HG02588 (cell line): Measurements from ENCODE around the gene TAC3.
"Not testable (repeated sequence)": the region's sequence is repeated elsewhere in the genome, so short reads cannot be mapped to it uniquely, and the experiment has no call there.

ENCODE experiments used
- ATAC-seq: cut with Tn5 transposase; IDR thresholded peaks from one replicate; pipeline ENCODE4 v1.9.1; 2021; ENCODE audit warnings: mild to moderate bottlenecking, moderate library complexity; ENCODE audit not compliant: unreplicated experiment

Gene TAC3

DNA sequence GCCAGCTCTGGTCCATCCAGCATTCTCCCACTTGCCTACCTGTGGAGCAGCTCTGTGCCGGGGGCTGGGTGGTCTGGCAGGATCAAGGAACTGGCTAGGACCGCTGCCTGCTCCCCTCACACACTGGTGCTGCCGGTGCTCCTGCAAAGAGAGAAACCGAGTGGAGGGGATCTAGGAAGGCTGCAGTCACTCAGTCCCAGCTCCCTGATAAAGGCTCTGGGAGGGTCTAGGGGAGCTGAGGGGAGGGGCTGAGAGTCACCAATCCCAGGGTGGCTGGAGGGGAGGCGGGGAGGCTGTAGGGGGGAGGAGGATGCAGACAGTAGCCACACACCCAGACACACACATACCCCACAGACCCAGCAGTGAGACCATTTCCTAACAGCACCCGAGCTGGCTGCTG, at the start of gene TAC3:
Gene TAC3, minus strand, starts transcription at position 182 of the 400 bp plus-strand sequence. CDS start 732 bp downstream, outside the sequence.
- no peak for ATAC-seq

DNA sequence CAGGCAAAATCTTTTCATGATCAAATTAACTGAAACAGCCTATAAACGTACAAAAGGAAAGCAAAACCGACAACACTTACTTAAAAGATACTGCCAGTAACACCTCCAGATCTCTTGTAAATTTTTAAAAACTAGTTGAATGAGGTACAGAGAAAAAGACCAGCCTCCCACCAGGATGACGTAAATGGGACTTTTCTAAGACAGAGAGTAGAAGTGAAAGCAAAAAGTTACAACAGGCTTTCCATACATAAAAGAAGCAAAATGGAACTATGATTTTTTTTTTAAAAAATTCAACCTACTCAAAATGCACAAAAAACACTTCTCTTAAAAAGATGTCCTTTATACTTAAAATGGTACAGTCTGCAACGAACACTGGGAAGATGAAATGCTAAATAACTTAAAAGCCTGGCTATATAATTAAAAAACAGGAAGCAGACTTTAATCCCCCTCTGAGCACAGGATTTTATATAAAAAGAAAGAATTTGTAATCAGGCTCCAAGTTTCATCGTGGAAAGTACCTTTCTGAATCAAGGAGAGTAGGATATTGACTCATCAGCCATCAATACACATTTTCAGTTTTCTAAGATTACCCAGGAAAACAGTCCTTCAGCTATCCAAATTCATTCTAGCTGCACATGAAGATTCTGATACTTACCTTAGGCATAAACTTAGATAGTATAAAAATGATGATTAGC, 47.8 kb upstream of the TAC3 start:
- peak; percentile 81 for ATAC-seq

GRCh38 chr12:57058454-57058853, 42.1 kb upstream of the TAC3 start:
- no peak for ATAC-seq

DNA sequence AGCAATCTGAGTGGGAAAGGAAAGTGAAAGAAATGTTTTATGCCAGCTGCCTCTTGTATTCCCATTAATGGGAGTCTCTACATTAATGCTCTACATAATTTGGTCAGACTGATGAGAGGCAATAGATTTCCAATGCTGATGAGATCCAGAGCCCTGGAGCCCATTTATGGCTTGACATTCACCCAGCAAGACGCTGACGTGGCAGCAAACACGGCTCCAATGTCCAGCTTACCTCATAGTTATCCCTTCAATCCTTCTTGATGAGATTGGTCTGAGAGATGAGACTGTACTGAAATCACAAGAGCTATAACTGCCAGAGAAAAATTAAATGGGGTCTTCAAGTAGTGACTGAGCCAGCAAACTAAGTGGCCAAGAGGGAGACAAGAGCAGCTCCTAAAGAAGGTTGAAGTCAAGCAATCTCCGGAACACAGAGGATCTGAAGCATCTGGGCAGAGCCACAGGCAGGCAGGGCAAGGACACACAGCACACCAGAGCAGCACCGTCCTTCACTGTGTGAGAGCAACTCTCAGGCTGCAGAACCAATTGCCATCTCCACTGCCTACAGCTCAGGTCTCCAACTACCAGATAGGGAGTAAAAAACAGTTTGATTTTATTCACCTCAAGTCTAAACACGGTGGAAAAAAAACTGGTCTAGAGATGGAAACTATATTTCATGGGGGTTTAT, 40.9 kb upstream of the TAC3 start:
- ATAC-seq: no peak

- ATAC-seq: no peak
These were observed 39.5 kb upstream of the TAC3 start for GRCh38 chr12:57055824-57056223.

DNA sequence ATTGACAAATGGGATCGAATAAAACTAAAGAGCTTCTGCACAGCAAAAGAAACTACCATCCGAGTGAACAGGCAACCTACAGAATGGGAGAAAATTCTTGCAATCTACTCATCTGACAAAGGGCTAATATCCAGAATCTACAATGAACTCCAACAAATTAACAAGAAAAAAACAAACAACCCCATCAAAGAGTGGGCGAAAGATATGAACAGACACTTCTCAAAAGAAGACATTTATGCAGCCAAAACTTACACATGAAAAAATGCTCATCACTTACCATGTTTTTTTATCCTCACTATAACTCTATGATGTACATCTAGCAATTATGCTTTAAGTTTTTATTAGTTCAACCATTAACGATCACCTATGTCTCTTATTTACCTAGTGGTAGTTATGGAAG, 37.6 kb upstream of the TAC3 start:
- ATAC-seq: not testable (repeated sequence)

- ATAC-seq: not testable (repeated sequence)
These were observed 36.8 kb upstream of the TAC3 start for GRCh38 chr12:57053146-57053545.

DNA sequence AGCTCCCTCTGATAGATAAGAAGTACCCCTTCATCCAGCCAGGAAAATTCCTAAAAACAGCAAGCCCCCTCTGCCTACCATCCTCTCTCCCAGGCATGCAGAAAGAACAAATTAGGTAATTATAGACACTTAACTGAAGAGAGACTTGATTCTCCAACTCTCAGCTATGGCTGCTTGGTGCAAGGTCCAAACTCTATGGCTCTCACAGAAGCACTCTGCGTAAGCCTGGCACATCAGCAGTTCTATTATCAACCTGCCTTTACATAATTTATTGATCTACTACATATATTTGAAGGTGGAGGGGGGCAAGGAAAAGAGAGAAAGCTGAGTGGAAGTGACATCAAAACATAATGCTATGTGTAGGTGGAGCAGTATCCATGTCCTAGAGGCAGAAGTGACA, 34.7 kb upstream of the TAC3 start:
- no peak for ATAC-seq

GRCh38 chr12:57049890-57050289, 33.6 kb upstream of the TAC3 start, which contains the start of gene MYO1A:
Gene MYO1A (minus strand): TSS chr12:57050129. CDS start chr12:57048323, 1,806 bp downstream.
- no peak for ATAC-seq

- no peak for ATAC-seq
These were observed 32.8 kb upstream of the TAC3 start for GRCh38 chr12:57049119-57049446.

DNA sequence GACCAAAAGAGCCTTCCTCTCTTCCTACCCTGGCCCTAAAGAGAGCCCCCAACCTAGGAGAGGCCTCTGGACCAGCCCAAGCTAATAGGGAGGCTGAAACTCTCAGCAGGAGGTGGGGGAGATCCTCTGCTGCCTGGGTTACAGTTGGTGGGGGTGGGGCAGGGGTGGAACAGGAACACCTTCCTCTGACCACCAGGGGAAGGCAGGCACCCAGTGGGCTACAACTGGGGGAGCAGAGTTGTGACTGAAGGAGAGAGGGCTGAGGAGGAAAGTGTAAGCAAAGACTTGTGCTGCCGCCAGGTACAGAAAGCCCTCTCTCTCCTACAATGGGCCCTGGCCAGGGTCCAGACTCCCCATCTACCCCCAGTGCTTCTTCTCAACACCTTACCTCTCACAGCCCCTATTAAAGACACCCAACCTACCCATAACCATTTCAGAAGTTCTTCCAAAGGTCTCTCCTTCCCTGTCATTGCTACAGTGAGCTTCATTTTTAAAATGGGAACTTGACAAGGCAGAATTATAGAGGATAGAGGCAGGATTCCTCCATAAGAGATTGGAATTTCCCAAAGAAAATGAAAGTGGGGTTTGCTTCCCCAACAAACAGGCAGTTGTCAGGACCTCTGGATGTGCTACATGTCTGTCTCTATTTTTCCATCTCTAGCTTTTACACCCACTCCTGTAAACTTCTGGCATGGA, 32.2 kb upstream of the TAC3 start:
- ATAC-seq: no peak

DNA sequence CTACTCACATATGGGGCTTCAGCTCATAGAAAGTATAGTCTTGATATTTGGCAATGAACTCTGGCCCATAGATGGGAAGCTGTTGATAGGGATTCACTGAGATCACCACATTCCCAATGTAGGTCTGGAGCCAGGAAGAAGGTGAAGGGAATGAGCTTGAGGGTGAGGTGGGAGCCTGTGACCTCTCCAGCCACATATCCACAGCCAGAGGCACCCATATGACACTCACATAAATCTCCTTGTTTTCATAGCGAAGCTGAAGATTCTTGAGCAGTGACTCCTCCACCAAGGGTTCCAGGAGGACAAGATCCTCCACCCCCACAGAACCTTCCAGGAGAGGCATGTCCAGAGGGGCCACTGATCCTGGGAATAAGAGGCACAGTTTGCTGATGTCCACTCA, 31.7 kb upstream of the TAC3 start:
- no peak for ATAC-seq

DNA sequence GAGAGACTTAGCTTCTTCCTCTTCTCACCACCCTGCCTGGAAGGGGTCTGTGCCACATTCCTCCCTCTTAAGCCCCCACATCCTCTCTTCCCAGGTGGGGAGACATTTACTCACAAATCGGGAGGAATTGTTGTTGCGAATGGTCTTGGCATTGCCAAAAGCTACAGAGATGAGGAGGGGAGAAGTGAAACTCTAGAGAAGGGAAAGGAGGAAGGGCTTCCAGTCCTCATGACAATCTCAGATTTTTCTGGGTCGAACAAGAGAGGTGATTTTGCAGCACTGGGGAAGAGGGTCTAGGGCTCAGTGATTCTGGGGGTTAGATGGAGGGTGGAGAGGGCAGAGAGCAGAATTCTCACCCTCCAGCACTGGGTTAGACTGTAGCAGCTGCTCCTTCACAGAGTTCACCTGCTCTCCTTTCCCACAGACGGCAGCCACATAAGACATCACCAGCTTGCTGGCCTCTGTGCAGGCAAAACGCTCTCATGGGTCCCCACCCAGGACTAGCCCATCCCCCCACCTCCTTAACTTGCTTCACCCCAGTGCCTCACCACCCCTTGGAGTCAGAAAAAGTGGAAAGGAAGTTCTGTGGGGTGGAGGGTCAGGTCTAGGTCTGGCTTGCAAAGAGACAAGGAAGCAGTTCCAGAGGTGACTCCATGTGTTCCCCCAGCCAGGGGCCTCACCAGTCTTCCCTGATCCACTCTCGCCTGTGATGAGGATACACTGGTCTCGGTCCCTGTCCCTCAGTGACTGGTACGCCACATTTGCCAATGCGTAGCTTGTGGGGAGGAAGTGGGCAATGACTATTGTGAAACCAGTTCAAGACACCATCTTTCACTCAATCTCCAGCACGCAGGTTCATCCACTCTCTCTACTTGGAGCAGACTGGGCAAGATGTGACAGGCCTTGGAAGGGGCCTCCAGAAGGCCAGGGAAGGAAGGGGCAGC, 30.9 kb upstream of the TAC3 start:
- no peak for ATAC-seq

GRCh38 chr12:57046086-57046791, 29.9 kb upstream of the TAC3 start:
- no peak for ATAC-seq

DNA sequence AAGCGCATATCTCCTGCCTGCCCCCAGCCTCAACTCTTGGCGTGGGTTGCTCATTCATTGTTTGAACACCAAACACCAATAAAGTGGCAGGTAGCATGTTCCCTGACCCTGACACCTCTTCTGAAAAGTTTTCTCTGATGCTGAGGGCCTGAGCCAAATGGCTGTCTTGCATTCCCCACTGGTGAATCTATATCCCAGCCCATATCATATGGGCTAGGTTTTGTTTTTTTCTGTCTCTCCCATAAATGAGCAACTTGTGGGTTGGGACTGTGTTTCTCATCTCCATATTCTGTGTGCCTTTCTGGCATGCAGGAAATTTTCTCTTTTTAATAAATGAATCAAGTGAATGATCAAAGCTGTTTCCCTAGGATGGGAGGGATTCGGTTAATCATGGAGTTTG, 28.6 kb upstream of the TAC3 start:
- no peak for ATAC-seq

GRCh38 chr12:57044468-57044867, 28.1 kb upstream of the TAC3 start:
- ATAC-seq: no peak

DNA sequence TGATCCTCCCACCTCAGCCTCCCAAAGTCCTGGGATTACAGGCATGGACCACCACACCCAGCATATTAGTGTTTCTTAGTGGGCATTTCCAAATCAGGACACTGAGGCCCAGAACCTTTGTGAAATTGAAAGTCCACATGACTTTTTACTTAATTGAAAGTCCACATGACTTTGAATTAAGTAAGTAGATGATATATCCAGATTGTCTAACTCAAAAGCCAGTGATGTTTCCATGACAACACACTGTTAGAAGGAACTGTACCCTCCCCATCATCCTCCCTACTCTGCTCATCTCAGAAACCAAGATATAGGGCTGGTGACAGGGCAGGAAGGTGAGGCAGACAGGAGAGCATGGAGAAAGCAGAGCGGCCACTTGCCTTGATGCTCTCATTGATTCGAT, 26.4 kb upstream of the TAC3 start:
- no peak for ATAC-seq

- ATAC-seq: no peak
These were observed 24.4 kb upstream of the TAC3 start for GRCh38 chr12:57040750-57041149.

GRCh38 chr12:57040211-57040610, 23.9 kb upstream of the TAC3 start:
- ATAC-seq: no peak
